Tibial nerve (tissue), 3 donors: ENCODE results near the gene PHLDA1.

Source experiments
- CTCF ChIP-seq, 5 experiments: fragments of 200-600 bp in 3 of 5; fragments of 450-650 bp in 2 of 5; sonication (generic) in 3 of 5; IDR thresholded peaks; one replicate each; pipeline ENCODE4 v1.5.1; 2016 to 2019; ENCODE audit warnings: antibody characterized with exemption in 5 of 5, mild to moderate bottlenecking in 3 of 5, moderate library complexity in 2 of 5
- POLR2A ChIP-seq, 2 donors: fragments of 450-650 bp; IDR thresholded peaks; one replicate each; pipeline ENCODE4 v1.6.1; 2017; ENCODE audit warnings: antibody characterized with exemption in 2 of 2, mild to moderate bottlenecking in 2 of 2, moderate library complexity in 2 of 2

DNA sequence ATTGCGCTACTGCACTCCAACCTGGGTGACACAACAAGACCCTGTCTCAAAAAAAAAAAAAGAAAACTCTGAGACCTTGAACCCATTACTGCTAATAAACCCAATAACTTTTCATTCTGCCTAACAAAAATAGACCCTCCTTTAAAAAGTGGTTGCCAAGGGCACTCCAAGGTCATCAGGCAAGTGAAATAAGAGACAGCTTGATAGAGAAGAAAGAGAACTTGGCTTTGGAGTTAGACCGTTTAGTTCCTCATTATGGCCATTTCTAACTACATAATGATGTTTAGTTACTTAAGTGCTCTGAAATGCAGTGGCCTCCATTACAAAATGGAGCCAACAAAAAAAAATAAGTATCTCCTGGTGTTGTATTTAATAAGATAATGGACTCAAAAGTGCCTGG, 55.9 kb downstream of the PHLDA1 start:
- TF ChIP-seq CTCF (IDR thresholded peaks at IDR 0.05) = no peak
- TF ChIP-seq POLR2A (IDR thresholded peaks at IDR 0.05) = no peak
